ENCODE data around the gene RNF40.
A peak's percentile ranks its signal among the peaks of the same experiment; 100 is the strongest.
"Not testable (repeated sequence)": the region's sequence is repeated elsewhere in the genome, so short reads cannot be mapped to it uniquely, and the experiment has no call there.

RNF40 gene

DNA sequence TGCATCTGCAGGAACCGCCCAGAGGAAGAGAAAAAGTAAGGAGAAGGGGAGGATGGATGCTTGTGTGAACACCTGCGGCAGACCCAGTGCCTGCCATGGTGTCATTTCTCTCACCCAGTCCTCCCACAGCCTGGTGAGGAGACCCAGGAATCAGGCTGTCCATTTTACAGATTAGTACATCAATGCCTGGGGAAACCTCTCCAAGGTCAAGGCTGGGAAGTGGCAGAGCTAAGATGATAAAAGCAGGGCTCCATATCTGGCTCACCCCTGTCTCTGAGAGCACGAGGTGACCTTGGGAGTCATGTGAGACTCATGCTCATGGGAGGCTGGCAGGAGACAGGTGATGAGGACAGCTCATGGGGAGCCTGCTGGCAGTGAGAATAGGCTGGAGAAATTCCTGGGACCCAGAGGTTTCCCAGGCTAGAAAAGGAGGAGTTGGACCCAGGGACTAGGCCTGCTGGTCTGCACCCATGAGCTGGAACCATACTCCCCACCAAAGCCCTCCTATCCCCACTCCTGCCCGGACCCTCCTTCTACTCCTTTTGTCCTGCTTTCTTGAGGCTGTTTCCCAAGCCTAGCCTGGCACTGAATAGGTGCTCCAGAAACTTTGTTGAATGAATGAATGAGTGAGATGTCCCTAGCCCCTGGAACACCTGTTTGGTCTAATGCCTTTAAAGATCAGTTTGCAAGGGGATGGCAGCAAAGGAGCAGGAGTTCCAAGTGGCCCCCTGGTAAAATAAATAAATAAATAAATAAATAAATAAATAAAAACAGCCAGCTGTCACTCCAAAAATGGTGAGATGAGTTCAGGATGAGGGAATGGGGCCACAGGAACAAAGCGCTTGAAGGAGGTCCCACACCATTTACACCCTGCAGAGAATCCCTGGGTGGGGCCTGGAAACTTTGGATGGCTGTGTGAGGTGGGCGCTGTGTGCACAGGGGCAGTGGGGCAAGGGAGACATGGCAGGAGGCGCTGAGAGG is 23.3 kb downstream of the RNF40 start:
- DNase-seq = no peak

DNA sequence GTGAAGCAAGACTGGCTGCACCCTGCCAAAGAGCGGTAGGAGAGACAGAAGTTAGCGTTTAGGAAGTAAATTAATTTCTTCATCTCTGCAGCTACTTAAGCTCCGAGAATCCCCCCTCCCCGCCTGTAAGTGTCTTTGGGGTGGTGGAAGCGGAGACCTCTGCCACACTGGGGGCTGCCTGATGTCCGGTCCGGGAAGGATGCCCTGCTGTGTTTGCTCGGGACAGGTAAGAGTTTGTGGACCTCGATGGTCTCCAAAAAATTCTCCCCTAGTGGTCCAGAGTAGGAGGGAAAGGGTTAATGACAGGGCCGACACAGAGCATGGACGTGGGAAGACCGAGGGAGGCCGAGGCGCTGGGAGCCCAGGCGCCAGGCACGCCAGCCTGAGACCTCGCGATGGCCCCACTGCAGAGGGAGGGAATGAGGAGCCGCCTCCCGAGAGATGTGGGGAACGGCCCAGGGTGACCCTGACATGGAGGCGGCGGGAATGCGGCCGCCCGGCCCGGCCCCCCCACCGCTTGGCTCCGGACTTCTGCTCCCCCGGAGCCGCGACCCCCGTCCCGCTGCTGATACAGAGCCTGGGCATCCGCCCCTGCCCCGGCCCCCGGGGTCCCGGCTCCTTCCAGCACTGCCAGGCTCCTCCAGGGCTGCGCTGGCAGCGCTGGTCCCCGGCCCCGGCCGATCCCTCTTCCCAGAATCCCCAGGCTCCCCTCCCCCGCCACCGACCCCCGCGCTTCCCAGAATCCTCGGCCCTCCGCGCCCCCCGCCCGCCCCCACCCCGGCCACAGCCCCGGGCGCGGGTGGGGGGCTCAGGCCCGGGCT is 24.2 kb downstream of the RNF40 start:
- DNase-seq = no peak

DNA sequence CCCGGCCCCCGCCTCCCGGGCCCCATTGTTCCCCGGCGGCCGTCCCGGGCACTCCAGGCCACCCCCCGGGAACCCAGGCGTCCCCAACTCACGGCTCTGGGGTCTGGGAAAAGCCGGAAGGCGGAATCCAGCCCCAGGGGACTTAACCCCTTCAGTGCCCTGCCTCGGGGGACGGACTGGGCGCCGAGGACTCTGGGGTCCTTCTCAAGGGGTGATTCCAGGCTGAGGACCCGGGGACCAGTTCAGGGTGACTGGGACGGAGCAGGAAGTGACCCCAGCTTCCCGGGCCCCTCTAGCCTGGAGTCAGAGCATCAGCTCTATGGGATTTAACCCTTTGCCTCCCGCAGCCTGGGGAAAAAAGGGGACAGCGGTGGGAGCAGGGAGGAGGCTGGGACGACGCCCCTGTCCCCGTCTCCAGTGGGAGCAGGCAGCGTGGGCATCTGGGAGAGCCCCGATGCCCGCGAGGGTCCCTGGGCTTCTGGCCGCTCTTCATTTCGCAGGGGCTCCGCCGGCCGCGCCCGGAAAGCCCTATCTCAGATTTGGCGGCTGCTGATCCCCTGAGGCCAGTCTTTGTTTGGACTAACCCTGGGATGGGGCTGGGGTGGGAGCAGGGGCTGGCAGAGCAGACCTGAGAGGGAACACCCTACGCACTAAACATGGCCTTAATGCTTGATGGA is 25.0 kb downstream of the RNF40 start, which contains the start of gene ZNF629:
Gene ZNF629 (minus strand): TSS at position 270 of the 677 bp plus-strand sequence. CDS start 2,723 bp downstream, outside the sequence.
- no peak for DNase-seq

DNA sequence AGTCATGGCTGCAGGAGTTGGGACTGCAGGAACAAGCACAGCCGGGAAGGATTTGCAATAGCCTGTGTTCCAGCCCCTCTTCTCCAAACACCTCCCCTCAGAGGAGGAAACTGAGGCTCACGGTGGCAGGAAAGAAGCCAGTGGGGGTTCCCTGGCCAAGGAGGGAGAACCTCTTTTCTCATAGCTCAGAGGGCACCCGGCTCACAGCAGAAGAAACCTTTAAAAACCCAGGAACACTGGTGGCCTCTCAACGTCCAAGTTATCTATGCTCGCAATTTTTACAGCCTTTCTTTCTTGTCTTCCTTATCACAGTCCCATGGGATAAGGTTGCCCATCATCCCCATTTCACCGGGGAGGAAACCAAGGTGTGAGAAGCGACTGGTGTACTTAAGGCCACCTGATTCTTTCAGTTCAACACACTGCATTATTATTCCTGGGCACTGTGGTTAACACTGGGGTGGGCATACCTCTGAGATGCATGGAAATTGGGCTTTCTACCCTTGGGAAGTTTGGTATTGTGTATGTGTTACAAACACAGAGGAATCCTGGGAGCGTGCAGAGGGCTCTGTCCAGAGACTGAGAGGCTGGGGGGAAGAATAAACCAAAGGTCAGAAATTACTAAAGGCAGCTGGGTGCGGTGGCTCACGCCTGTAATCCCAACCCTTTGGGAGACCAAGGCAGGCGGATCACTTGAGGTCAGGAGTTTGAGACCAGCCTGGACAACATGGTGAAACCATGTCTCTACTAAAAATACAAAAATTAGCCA is 25.7 kb downstream of the RNF40 start:
- no peak for DNase-seq

DNA sequence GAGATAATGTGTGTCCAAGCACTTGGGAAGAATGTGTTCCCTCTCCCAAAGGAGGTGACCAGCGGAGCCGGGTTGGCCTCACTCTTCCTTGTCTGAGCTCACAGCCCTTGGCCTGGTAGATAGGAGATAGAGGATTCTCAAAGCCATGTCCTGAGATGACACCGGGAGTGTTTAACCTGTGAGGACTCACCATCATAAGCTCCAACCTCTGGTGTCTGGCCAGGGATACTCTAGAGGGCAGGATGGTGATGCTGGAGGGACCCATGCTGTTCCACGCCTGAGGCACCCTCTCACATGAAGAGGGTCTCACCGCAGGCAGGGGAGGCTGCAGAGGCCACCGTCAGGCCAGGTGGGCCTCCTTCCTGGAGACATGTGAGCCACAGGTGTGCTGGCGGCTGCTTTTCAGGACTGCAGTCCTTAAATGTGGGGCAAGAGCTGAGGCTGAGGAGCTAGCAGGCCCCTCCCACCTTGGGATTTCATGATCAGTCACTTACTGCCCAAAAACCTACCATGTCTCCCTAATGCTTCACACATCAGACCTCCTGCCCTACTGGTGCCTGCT is 31.5 kb downstream of the RNF40 start:
- no peak for DNase-seq

DNA sequence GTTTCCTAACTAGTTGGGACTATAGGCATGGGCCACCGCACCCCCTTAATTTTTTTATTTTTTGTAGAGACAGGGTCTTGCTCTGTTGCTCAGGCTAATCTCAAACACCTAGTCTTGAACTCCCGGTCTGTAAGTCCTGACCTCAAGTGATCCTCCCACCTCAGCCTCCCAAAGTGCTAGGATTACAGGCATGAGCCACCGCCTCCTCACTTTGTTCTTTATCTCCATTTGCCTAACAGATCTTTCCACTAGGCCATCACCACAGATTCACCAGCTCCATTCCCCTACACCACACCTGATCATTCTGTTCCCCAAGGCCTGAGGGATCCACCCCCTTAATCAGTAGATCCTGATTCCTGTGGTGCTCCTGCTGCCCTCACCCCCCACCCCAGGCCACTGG is 32.5 kb downstream of the RNF40 start:
- no peak for DNase-seq

DNA sequence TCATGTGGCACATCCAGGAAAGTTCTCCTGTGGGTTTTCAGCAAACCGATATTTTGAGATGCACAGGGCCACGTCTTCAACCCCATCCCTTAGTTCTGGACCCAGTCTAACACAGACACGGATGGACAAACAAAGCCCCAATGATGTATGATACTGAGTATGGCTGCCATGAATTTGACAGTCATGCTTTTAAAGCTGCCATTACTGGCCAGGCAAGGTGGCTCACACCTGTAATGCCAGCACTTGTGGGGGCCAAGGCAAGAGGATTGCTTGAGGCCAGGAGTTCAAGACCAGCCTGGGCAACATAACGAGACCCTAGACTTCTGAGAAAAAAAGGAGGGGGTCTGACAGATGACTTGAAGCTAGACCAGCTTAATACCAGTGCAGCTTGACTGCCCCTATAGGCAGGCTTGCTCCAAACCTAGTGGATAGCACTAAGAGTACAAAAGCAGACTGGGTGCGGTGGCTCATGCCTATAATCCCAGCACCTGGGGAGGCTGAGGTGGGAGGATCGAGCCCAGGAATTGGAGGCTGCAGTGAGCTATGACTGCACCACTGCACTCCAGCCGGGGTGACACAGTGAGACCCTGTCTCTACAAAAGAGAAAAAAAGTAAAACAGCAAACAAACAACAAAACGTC is 35.7 kb downstream of the RNF40 start:
- no peak for DNase-seq

DNA sequence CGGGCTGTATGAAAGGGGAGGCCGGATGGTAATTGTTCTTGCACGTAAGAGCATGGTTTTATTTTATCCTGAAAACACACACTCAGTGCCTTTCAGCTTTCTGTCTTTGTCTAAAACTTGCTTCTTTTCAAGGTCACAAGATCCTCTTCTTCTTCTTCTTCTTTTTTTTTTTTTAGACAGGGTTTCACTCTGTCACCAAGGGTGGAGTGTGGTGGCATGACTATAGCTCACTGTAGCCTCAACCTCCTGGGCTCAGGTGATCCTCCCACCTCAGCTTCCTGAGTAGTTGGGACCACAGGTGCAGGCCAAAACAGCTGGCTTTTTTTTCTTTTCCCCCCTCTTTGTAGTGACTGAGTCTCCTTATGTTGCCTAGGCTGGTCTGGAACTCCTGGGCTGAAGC is 40.8 kb downstream of the RNF40 start:
- no peak for DNase-seq

DNA sequence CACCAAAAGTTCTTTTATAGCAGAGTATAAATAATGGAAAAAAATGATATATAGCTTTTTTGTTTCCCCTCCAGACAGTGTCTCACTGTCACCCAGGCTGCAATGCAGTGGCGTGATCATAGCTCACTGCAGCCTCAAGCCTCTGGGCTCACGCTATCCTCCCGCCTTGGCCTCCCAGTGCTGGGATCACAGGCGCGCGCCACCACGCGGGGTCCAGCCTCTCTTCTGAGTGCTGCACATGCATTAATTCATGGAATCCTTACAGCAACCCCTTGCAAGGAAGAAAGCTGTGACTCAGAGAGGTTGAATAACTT is 42.9 kb downstream of the RNF40 start:
- no peak for DNase-seq

DNA sequence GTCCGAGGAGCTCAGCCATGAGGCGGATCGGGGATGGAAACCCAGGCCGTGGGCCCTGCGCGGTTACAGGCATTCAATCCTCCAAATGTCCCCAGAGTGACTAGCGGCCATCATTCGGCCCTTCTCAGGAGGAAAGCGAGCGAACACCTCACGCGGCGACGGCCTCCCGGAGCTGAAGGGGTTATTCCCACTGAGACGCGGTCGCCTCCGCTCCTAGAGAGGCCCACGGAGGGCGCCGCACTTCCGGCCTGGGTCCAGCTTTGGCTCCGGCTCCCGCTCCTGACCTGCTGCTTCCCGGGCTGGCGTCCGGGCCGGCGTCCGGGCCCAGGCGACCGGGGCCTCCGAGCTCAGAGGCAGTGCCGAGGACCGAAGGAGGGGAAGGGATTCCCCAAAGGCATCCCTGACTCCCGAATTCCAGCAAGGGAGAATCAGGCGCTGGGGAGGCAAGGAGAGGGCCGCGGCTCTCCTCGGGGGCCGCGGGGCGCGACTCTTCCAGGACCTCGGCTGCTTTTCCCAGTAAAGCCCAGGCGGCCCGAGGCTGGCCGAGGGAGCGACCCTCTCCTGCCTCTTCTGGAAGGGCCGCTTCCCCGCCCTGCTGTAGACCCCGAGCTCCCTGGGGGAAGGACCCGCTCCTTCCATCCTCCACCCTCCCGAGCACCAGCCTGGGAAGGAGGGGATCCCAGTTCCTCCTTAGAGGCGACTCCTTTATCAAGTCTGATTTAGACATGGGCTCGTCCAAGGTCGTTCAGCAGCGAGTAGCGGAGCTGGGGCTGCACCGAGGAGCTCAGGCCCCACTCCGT is 43.4 kb downstream of the RNF40 start:
- DNase-seq = peak; percentile 19

DNA sequence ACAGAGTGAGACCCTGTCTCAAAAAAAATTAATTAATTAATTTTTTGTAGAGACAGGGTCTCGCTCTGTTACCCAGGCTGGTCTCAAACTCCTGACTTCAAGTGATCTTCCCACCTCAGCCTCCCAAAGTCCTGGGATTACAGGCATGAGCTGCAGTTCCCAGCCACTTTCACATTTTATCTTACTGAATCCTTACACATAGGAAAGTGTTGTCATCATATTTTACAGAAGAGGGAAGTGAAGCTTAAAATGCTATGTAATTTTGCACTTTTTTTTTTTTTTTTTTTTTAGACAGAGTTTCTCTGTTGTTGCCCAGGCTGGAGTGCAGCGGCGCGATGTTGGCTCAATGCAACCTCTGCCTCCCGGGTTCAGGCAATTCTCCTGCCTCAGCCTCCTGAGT is 46.0 kb downstream of the RNF40 start:
- no peak for DNase-seq

DNA sequence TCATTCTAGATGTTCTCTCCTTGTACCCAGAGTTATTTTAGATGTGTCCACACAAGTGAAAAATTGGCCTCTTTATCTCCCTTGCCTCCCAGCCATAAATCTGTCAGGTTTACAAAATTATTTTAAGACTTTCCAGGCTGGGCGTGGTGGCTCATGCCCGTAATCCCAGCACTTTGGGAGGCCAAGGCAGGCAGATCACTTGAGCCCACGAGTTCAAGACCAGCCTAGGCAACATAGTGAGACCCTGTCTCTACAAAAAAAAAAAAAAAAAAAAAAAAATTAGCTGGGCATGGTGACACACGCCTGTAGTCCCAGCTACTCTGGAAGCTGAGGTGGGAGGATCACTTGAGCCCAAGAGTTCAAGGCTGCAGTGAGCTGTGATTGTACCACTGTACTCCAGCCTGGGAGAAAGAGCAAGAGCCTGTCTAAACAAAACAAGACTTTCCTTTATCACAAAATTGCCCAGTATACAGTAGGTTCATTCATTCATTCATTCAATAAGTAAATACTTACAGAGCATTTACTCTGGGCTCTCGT is 46.8 kb downstream of the RNF40 start:
- not testable (repeated sequence) for DNase-seq

DNA sequence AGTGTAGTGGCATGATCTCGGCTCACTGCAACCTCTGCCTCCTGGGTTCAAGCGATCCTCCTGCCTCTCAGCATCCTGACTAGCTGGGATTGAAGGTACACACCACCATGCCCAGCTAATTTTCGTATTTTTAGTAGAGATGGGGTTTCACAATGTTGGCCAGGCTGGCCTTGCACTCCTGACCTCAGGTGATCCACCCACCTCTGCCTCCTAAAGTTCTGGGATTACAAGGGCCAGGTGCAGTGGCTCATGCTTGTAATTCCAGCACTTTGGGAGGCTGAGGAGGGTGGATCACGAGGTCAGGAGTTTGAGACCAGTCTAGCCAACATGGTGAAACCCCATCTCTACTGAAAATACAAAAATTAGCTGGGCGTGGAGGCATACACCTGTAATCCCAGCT is 47.6 kb downstream of the RNF40 start:
- not testable (repeated sequence) for DNase-seq

DNA sequence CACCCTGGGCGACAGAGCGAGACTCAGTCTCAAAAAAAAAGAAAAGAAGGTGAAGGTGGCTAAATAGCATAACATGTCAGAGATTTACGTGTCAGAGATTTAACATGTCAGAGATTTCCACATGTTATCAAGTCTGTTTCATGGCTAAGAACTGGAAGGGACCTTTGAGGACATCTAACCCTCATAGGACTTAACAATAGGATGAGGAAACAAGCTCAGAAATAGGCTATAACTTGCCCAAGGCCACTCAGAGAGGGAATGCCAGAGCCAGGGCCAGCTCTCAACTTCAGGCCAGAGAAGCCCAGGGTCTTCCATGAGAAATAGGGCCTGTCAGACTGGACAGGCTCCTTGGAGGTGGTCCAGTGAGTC is 51.7 kb downstream of the RNF40 start:
- no peak for DNase-seq

DNA sequence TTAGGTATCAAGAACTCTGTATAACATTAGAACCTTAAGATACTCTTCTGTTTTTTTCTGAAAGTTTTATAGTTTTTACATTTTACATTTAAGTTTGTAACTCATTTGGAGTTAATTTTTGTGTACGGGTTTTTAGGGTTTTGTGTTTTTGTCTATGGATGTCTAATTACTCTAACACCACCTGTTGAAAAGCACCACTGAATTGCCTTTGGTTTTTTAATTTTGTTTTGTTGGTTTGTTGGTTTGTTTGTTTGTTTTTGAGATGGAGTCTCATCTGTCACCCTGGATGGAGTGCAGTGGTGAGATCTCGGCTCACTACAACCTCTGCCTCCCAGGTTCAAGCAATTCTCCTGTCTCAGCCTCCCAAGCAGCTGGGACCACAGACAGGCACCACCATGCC is 54.6 kb downstream of the RNF40 start:
- DNase-seq = no peak

DNA sequence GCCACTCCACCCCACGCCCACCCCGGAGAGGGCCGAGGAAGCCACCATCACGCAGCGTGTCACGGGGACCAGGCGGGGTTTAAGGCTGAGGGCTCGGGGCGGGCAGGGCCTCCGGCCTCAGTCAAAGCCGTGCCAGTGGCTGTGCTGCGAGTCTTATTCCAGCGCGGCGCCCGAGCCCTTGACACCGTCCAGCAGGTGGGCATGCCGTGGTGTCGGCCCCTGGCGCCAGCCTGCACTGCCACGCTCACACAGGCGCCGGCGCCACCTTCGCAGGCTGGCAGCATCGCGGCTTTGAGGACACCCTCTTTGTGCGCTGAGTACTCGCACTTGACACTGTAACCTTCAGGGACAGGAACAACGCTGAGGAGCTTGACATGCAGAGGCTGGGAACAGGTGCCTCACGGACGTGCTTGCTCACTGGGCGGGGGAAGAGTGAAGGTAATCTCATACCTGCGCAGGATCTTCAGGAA is 58.9 kb downstream of the RNF40 start:
- DNase-seq = no peak

DNA sequence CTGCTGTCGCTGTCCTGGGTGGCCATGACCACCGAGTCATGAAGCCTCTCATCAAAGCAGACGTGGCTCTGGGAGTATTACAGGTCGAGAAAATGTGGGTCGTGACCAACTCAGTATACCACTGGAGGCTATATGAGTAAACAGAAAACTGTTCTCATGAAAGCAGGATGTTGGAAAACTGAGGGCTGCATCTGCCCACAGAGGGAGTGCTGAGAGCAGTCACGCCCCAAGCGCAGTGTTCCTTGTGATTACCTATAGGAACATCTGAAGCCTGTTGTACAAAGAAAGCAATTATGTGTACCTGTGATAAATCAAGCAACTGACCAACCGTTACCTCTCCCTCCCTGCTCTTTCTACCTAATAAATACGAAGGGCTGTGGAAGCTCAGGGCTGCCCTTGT is 59.3 kb downstream of the RNF40 start:
- DNase-seq = not testable (repeated sequence)

DNA sequence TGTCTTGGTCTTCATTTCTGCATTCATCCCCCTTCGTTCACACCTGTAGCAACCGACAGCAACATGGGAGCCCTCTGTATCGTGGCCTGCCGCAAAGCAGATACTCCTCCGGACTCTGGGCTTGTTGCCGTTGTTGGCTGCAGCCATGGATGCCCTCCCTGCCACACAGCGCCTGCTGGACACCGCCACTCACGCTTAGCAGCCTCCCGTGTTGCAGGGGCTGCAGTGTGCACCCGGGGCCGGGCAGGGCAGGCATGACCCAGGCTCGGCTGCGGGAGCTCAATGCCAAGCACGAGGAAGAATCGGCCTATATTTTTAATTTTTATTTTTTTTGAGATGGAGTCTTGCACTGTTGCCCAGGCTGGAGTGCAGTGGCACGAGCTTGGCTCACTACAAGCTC is 59.8 kb downstream of the RNF40 start:
- DNase-seq = no peak
